ENCODE measurements around the gene CLASP1. TPM values are rescaled to one million over a fixed set of nuclear protein-coding genes. Genes with fewer than 3 reads are reported as not detected.
A peak's percentile ranks its signal among the peaks of the same experiment; 100 is the strongest.
"Not testable (repeated sequence)": the region's sequence is repeated elsewhere in the genome, so short reads cannot be mapped to it uniquely, and the experiment has no call there.

Gene CLASP1
- total RNA-seq, 2 experiments from 2014 or later = 64.6 to 66.5 TPM

DNA sequence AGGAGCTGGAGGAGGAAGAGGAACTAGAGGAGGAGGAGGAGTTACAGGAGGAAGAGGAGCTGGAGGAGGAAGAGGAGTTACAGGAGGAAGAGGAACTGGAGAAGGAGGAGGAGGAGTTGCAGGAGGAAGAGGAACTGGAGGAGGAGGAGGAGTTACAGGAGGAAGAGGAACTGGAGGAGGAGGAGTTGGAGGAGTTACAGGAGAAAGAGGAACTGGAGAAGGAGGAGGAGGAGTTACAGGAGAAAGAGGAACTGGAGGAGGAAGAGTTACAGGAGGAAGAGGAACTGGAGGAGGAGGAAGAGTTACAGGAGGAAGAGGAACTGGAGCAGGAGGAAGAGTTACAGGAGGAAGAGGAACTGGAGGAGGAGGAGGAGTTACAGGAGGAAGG lies 38.8 kb downstream of the CLASP1 start:
- H3K27ac Mint-ChIP-seq, CTCF ChIA-PET, H3K27me3 Mint-ChIP-seq, H3K4me3 Mint-ChIP-seq, DNase-seq, H3K9me3 Mint-ChIP-seq: not testable (repeated sequence)
- Mint-ChIP-seq H3K4me1 (peaks cover 13% of the 10 kb centered on the region), H3K36me3 (ENCODE audit: low read depth) (peaks cover 33% of the 10 kb centered on the region)
- POLR2A ChIA-PET = interaction anchor here (0.6 to 1.4 kb wide), 2 partner anchors 28 to 80 kb away, joined by 3 to 5 read pairs; partner anchors contain the start of gene RNU4ATAC

DNA sequence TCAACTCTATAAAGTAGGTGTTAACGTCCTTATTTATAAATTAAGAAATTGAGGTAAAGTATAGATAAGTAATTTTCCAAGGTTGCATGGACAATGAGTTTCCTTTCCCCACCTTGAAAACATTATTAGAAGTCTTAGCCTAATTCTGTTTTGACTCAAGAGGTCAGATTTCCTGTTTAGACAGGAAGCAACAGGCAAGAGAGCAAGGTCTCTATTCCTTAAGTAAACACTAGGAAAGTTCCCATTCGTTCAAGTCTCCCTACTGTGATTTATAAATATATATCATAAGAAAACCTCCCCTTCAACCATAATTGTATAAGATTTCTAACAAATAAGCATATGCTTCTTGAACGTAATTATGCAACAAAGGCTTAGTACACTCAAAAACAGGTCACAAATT lies 40.3 kb downstream of the CLASP1 start:
- ChIA-PET POLR2A (no interaction called here), CTCF (no interaction called here)
- Mint-ChIP-seq H3K27me3 (no peaks in the 10 kb centered on the region), H3K4me1 (peaks cover 13% of the 10 kb centered on the region), H3K36me3 (ENCODE audit: low read depth) (peaks cover 40% of the 10 kb centered on the region), H3K27ac (no peak overlapping the region), H3K9me3 (no peaks in the 10 kb centered on the region), H3K4me3 (no peak overlapping the region)
- DNase-seq = no peak

DNA sequence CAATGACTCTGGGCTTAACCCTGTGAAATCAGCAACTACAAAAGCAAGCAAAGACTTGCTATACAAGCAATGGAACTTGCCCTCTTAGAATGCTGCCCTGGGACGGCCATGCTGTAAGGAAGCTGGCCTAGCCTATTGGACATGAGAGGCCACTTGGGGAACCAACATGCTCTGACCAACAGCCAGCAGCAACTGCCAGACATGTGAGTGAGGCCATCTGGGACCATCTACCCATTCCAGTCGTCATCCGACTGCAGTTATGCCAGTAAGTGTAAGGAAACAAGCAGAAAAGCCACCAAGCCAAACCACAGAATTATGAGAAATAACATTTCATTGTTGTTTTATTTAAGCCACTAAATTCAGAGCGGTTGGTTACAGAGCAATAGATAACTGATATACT lies 40.9 kb downstream of the CLASP1 start:
- no peak for DNase-seq
- H3K9me3 Mint-ChIP-seq = no peaks in the 10 kb centered on the region
- no peaks in the 10 kb centered on the region for H3K27me3 Mint-ChIP-seq
- H3K4me3 Mint-ChIP-seq = no peak overlapping the region
- ChIA-PET CTCF (no interaction called here), POLR2A (no interaction called here)
- H3K27ac Mint-ChIP-seq = no peak overlapping the region
- peaks cover 39% of the 10 kb centered on the region for H3K36me3 Mint-ChIP-seq (ENCODE audit: low read depth)
- peaks cover 13% of the 10 kb centered on the region for H3K4me1 Mint-ChIP-seq

DNA sequence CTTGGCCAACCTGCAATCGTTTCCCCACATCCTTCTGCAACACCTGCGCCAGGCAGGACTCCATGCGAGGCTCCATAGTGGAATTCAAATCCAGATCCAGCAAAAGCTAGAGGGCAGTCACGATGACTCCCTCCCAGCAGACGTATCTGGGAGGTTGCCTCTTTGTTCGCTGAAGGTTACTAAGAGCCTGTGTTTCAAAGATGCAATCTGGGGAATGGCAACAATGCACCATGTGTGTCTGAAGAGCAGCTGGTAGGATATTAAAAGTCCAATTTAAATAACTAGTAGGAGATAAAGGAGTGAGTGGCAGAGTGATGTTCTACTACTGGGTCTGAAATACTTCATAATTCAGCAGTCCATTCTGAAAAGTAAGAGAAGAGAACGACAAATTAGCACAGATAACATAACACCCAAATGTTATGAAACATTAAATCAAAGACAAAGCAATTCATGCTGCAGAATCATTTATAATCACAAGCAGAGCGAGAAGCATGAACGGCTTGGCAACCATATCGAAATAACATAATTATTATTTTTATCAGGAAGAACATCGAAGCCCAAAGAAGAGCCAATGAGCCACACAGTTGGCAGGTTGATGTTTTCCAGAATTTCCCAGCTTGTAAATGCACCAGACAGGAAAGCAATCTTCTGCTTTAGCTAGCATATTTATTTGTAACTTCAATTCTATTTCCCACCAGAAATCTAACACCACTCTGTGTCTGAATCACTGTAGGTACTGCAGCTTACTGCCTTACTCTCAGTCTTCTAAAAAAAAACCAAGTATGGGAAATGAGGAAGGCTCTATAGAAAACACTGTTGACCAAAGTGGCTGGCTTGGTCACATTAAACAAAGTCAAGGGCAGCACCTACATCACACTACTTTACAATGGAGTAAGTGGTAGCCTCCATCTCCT lies 43.2 kb downstream of the CLASP1 start:
- ChIA-PET CTCF (interaction anchor here (0.5 to 0.8 kb wide), 2 partner anchors 9 to 16 kb away, joined by 3 to 4 read pairs; no protein-coding TSS in a partner anchor), POLR2A (no interaction called here)
- no peak for DNase-seq
- Mint-ChIP-seq H3K4me1 (peaks cover 15% of the 10 kb centered on the region), H3K27me3 (no peaks in the 10 kb centered on the region), H3K9me3 (no peaks in the 10 kb centered on the region), H3K27ac (no peak overlapping the region), H3K36me3 (ENCODE audit: low read depth) (peaks cover 47% of the 10 kb centered on the region), H3K4me3 (no peak overlapping the region)

DNA sequence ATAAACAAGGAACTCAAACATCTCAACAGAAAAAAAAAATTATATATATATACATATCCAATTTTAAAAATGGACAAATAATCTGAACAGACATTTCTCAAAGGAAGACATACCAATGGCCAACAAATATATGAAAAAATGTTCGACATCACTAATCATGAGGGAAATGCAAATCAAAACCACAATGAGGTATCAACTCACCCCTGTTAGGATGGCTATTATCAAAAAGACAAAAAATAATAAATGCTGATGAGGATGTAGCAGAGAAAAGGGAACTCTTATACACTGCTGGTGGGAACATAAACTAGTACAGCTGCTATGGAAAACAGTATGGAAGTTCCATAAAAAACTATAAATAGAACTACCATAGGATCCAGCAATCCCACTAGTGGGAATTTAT lies 46.1 kb downstream of the CLASP1 start:
- H3K4me3 Mint-ChIP-seq = no peak overlapping the region
- POLR2A ChIA-PET = no interaction called here
- H3K9me3 Mint-ChIP-seq = no peaks in the 10 kb centered on the region
- no peak for DNase-seq
- CTCF ChIA-PET = no interaction called here
- H3K36me3 Mint-ChIP-seq (ENCODE audit: low read depth) = peaks cover 54% of the 10 kb centered on the region
- H3K27me3 Mint-ChIP-seq = no peaks in the 10 kb centered on the region
- no peak overlapping the region for H3K27ac Mint-ChIP-seq
- H3K4me1 Mint-ChIP-seq = peaks cover 20% of the 10 kb centered on the region

DNA sequence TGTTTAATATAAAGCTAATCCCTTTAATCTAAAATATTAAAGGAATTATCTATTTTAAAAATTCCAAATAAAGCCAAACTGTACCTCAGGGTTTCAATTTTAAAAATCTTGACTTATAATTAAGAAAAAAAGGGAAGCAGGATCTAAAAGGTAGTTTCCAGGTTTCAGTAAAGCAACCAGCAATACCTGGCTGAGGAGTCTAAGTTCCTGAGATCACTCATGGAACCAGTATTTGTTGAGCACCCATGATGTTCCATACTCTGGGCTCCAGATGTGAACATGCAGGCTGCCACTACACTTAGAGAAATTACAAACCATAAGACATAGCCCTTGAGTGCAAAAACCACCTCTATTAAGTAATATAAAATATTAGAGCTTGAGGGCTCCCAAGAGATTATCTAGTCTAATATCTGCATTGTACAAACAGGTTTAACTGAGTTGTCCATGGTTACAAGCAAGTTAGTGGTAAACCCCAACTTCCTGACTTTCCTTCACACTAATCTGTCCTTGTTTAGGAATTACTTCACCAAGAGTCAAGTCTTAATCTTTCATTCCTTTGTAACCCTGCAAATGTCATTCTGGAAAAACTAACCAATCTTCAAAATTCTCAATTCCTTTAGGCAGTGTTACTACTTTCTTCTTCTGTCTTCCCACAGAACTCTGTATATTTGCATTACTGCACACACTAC lies 49.2 kb downstream of the CLASP1 start:
- POLR2A ChIA-PET = no interaction called here
- Mint-ChIP-seq H3K9me3 (no peaks in the 10 kb centered on the region), H3K4me1 (peaks cover 42% of the 10 kb centered on the region), H3K27ac (no peak overlapping the region), H3K27me3 (no peaks in the 10 kb centered on the region), H3K36me3 (ENCODE audit: low read depth) (peaks cover 42% of the 10 kb centered on the region), H3K4me3 (no peak overlapping the region)
- no peak for DNase-seq
- CTCF ChIA-PET = interaction anchor here (0.7 kb wide), 1 partner anchor 8 kb away, joined by 4 read pairs; no protein-coding TSS in a partner anchor

DNA sequence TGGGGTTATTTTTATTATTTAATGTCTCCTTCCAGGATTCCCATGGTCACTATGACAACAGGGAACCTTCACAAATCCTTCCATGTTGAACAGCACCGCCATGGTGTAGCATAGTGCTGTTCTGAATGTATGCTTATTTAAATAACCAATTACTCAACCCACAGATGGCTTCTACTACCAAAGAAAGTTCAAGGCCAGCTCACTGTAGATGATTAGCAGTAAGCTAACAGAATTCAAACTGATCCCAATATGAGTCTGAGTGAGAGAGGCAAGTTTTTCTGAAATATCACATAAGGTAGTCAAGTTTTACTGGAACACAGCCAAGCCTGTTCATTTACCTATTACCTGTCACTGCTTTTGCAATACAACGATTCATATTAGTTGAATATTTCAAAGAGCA lies 51.2 kb downstream of the CLASP1 start:
- ChIA-PET POLR2A (interaction anchor here (3.6 kb wide), 1 partner anchor 68 kb away, joined by 20 read pairs; the partner anchor contains the start of gene RNU4ATAC), CTCF (no interaction called here)
- H3K9me3 Mint-ChIP-seq = no peaks in the 10 kb centered on the region
- H3K36me3 Mint-ChIP-seq (ENCODE audit: low read depth) = peaks cover 26% of the 10 kb centered on the region
- H3K4me1 Mint-ChIP-seq = peaks cover 43% of the 10 kb centered on the region
- H3K4me3 Mint-ChIP-seq = no peak overlapping the region
- no peak overlapping the region for H3K27ac Mint-ChIP-seq
- DNase-seq = no peak
- no peaks in the 10 kb centered on the region for H3K27me3 Mint-ChIP-seq

DNA sequence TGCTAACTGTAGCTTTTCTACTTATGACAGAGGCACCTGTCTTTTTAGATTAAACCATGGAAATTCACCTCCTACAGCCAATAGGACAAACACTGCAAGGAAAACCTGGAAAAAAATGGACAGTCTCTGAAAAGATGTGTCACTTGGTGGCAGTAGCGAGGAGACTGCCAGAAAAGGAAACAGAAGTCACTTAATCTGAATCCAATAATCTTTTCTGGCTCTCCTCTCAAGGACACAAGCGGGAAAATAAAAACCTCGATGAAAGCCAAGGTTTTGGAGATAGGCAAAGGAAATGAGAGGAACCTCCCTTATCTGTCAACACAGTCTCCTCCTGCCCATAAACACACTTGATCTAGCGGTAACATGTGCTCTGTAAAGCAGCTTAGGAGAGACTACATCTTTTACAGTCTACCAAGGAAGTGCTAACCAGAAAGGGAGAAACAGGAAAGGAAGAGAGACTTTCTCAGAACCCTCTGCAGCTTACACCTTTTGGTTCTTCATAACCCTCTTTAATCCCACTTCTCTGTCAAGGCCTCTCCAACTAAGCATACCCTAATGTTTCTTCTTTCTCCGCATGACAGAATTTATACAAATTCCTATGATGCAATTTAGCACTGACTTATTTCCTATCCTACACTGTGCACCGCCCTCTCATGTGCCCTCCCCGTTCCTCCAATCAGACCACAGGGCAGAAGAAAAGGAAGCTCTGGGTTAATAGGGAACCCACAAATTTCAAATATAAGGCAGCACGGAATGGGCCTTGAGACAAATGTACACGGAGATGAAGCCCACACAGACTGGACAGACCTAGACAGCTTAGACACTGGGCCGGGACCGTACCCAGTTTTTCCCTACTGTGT lies 52.8 kb downstream of the CLASP1 start:
- peaks cover 44% of the 10 kb centered on the region for H3K4me1 Mint-ChIP-seq
- DNase-seq = peak; percentile 22
- POLR2A ChIA-PET = interaction anchor here (1.0 to 3.6 kb wide), 4 partner anchors 38 to 66 kb away, joined by 5 to 20 read pairs (median 12); partner anchors contain the start of genes CLASP1 and RNU4ATAC
- peak overlapping the region; percentile 82 for H3K27ac Mint-ChIP-seq
- CTCF ChIA-PET = interaction anchor here (0.8 to 1.9 kb wide), 8 partner anchors 9 to 122 kb away, joined by 3 to 10 read pairs (median 3); partner anchors contain the start of gene RNU4ATAC
- H3K9me3 Mint-ChIP-seq = no peaks in the 10 kb centered on the region
- H3K27me3 Mint-ChIP-seq = no peaks in the 10 kb centered on the region
- H3K36me3 Mint-ChIP-seq (ENCODE audit: low read depth) = peaks cover 14% of the 10 kb centered on the region
- H3K4me3 Mint-ChIP-seq = peak overlapping the region; percentile 30

DNA sequence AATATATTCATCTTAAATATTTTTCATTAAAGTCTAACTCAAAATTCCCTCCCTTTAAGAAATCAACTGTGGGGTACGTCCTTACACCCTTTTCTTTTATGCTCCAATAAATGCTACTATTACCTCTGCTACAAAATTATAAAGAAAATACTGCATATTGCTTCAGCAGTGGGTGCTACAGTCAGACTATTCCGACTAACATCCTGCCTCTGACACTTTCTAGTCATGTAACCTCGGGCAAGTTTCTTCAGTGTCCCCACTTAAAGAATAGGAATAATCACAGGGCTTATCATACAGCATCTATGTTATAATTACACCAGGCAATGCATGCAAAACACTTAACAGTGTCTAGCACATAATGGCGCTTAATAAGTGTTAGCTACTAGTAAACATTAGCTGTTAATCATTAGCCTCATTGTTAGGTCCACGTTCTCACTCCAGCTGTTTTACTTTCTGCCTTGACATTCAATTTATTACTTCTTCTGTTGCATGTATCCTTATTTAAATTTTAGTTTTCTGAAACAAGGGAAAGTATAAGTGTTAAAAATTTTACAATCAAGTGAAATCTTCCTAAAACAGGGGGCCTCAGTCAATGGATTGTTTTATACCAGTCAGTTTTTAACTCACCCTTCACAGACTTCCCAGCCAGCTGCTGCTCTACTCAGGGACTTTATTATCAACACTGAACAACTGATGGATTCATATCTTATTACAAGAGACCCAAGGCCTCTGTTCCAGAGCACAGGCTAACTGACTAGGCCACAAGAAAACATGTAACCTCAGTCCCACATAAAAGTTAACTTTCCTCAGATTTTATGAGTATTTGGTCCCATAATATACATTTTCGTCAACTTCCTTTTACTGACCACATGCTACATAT lies 54.0 kb downstream of the CLASP1 start:
- H3K9me3 Mint-ChIP-seq = no peaks in the 10 kb centered on the region
- ChIA-PET CTCF (interaction anchor here (1.3 to 1.9 kb wide), 4 partner anchors 65 to 156 kb away, joined by 3 to 10 read pairs (median 4); partner anchors contain the start of gene RNU4ATAC), POLR2A (interaction anchor here (3.6 kb wide), 1 partner anchor 65 kb away, joined by 20 read pairs; the partner anchor contains the start of gene RNU4ATAC)
- peaks cover 40% of the 10 kb centered on the region for H3K4me1 Mint-ChIP-seq
- no peak overlapping the region for H3K4me3 Mint-ChIP-seq
- DNase-seq = no peak
- no peaks in the 10 kb centered on the region for H3K27me3 Mint-ChIP-seq
- H3K27ac Mint-ChIP-seq = peak overlapping the region; percentile 82
- peaks cover 8% of the 10 kb centered on the region for H3K36me3 Mint-ChIP-seq (ENCODE audit: low read depth)

DNA sequence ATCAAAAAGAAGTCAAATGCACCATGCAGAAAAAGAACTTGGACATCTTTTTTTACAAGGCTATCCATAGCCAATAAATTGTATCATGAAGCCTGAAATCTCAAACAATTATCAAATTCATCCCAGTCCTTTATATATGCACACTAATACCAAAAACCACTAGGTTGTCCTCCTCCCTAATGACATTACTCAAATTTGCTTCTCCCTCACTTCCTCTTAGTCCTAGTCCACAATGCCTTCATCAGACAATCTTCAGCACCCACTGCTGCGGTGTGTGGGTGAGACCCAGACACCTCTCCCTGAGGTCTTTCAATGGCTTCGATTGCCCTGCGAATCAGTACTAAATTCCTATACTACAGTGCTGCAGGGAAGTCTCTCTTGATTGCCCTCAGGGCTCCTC lies 58.1 kb downstream of the CLASP1 start:
- no peaks in the 10 kb centered on the region for H3K9me3 Mint-ChIP-seq
- H3K27ac Mint-ChIP-seq = no peak overlapping the region
- peaks cover 6% of the 10 kb centered on the region for H3K36me3 Mint-ChIP-seq (ENCODE audit: low read depth)
- CTCF ChIA-PET = no interaction called here
- no peak for DNase-seq
- POLR2A ChIA-PET = no interaction called here
- H3K4me1 Mint-ChIP-seq = peaks cover 15% of the 10 kb centered on the region
- no peak overlapping the region for H3K4me3 Mint-ChIP-seq
- no peaks in the 10 kb centered on the region for H3K27me3 Mint-ChIP-seq

DNA sequence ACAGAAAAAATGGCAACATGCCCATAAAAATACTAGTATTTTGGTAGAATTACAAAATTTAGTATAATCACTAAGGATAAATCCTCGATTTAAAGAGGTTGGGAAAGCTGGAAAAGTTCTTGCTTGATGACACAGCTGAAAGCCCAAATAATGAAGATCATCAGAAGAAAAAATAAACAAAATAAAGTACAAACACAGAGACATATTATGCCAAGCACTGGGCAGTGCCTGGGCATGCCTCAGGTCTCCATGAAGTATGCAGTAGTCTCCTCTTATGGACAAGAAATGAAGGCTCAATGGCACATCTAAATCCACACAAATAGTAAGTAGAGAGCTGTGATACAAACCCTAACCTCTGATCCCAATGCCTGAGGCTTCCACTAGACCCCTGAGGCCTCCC lies 60.9 kb downstream of the CLASP1 start:
- Mint-ChIP-seq H3K9me3 (no peaks in the 10 kb centered on the region), H3K36me3 (ENCODE audit: low read depth) (peaks cover 8% of the 10 kb centered on the region), H3K27me3 (no peaks in the 10 kb centered on the region), H3K4me3 (no peak overlapping the region), H3K27ac (no peak overlapping the region), H3K4me1 (peaks cover 25% of the 10 kb centered on the region)
- ChIA-PET POLR2A (no interaction called here), CTCF (no interaction called here)
- no peak for DNase-seq

DNA sequence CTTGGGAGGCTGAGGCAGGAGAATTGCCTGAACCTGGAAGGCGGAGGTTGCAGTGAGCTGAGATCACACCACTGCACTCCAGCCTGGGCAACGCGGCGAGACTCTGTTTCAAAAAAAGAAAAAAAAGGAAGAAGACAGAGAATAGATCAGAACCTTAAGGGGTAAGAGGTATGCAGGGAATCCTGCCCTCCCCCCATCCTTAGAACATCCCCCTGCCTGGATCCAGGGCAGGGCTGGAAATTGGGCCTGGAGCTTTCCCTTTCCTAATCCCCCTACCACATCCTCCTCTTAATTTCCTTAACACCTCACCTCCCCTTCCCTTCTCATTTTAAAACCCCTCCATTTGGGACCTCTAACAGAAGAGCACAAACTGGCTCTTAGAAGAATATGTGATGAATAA lies 62.1 kb downstream of the CLASP1 start:
- CTCF ChIA-PET = no interaction called here
- H3K36me3 Mint-ChIP-seq (ENCODE audit: low read depth) = peaks cover 8% of the 10 kb centered on the region
- no peaks in the 10 kb centered on the region for H3K9me3 Mint-ChIP-seq
- POLR2A ChIA-PET = interaction anchor here (1.8 kb wide), 1 partner anchor 57 kb away, joined by 8 read pairs; the partner anchor contains the start of gene RNU4ATAC
- H3K27ac Mint-ChIP-seq = no peak overlapping the region
- peaks cover 29% of the 10 kb centered on the region for H3K4me1 Mint-ChIP-seq
- no peak for DNase-seq
- H3K27me3 Mint-ChIP-seq = no peaks in the 10 kb centered on the region
- no peak overlapping the region for H3K4me3 Mint-ChIP-seq

All from activated CD4-positive, alpha-beta memory T cell treated with anti-CD3 and anti-CD28 coated beads, Interleukin-2, amount 10 ng/mL, durations not matched to agents 7 days and 5 days (primary cell).